Measurements from ENCODE around the gene RPP14. TPM values are rescaled to one million over a fixed set of nuclear protein-coding genes. Genes with fewer than 3 reads are reported as not detected.

RPP14 gene
- total and polyA plus RNA-seq, 10 of the 15 experiments (the other 5 are each of a cell fraction or from before 2014, with no cell fraction given): 9.1 to 21.2 (median 12.7) TPM

GRCh38 chr3:58322793-58323192, 16.7 kb downstream of the RPP14 start:
- Histone ChIP-seq H3K27me3 (replicated peaks in 1 of 2; ENCODE audit: control insufficient read depth in 2 of 2, insufficient read depth in 2 of 2, low read length in 1 of 2) (no peaks in the 10 kb centered on the region), H3K4me3 (no peak overlapping the region), H3K79me2 (ENCODE audit: control insufficient read depth, insufficient read depth, low read length) (no peaks in the 10 kb centered on the region), H3K9me3 (replicated peaks; ENCODE audit: control insufficient read depth, insufficient read depth, low read length) (no peaks in the 10 kb centered on the region), H4K20me1 (ENCODE audit: control insufficient read depth, insufficient read depth) (no peaks in the 10 kb centered on the region), H3K36me3 (ENCODE audit: control insufficient read depth in 2 of 2, insufficient read depth in 2 of 2, low read length in 1 of 2) (peaks cover 0 to 11% of the 10 kb centered on the region in 2 experiments; a peak in 2 of 4 replicates), H3K4me2 (ENCODE audit: control insufficient read depth, insufficient read depth) (no peak overlapping the region), H3K4me1 (ENCODE audit: control insufficient read depth, insufficient read depth, low read length) (peaks cover 17% of the 10 kb centered on the region), H3K9ac (ENCODE audit: control insufficient read depth, insufficient read depth, low read length) (no peak overlapping the region), H2AFZ (ENCODE audit: control insufficient read depth, low read depth, low read length) (no peak overlapping the region), H3K27ac (ENCODE audit: control insufficient read depth, insufficient read depth) (no peak overlapping the region)
- intact Hi-C loops (cut with micrococcal nuclease; ENCODE audit: unreplicated experiment): no loop called here
- no peak for FAIRE-seq
- CTCF ChIA-PET: interaction anchor here (0.6 to 13.0 kb wide), 7 partner anchors 8 to 1059 kb away, joined by 3 to 112 read pairs (median 8); partner anchors contain the start of genes HTD2 and RPP14
- no peak for ATAC-seq
- DNase-seq (ENCODE audit: low read depth, low spot score): no peak
- WGBS (ENCODE audit: insufficient coverage, insufficient replicate concordance, low lambda C conversion rate, missing lambda C conversion rate): 91% methylated on average over 1 of the region's 1 CpG
- POLR2A ChIA-PET: no interaction called here
- in situ Hi-C loops (cut with MboI): loop anchor here (10.0 kb wide), 1 partner anchor 212 kb away; the partner anchor contains the start of gene ACOX2
- SMC1A ChIA-PET (ENCODE audit: uncharacterized antibody, unreplicated experiment): interaction anchor here (1.6 to 3.8 kb wide), 5 partner anchors 12 to 93 kb away, joined by 5 to 26 read pairs (median 7); partner anchors contain the start of genes HTD2, PXK and RPP14
- no TSS peak for BruUV-seq (replicated peaks)
- RAD21 ChIA-PET (ENCODE audit: unreplicated experiment): interaction anchor here (0.5 to 1.5 kb wide), 3 partner anchors 93 to 128 kb away, joined by 4 to 5 read pairs (median 5); no protein-coding TSS in a partner anchor
- TF ChIP-seq RAD21 (IDR thresholded peaks at IDR 0.05; ENCODE audit: insufficient read depth, low read depth, low read length): no peak
- TF ChIP-seq NR2C1 (IDR thresholded peaks at IDR 0.05): no peak
- TF ChIP-seq ZZZ3 (IDR thresholded peaks at IDR 0.05; ENCODE audit: control insufficient read depth, insufficient read length, low read depth): no peak
- no peak for TF ChIP-seq HCFC1 (IDR thresholded peaks at IDR 0.05; ENCODE audit: low read length)
- no peak for TF ChIP-seq POLR2AphosphoS5 (IDR thresholded peaks at IDR 0.05; ENCODE audit: low read length)
- no peak for TF ChIP-seq ZNF687 (IDR thresholded peaks at IDR 0.05)
- TF ChIP-seq CTCF (IDR thresholded peaks at IDR 0.05 in 2 of 3, conservative IDR thresholded peaks at IDR 0.05 in 1 of 3; ENCODE audit: control insufficient read depth in 2 of 3, extremely low read depth in 1 of 3, insufficient read depth in 1 of 3, low read depth in 3 of 3, low read length in 3 of 3): no peak
- no peak for TF ChIP-seq DPF2 (IDR thresholded peaks at IDR 0.05)
- TF ChIP-seq MAX (IDR thresholded peaks at IDR 0.05; ENCODE audit: low read depth, low read length): no peak
- no peak for TF ChIP-seq CBX5 (IDR thresholded peaks at IDR 0.05; ENCODE audit: low read depth)
- TF ChIP-seq ASH2L (IDR thresholded peaks at IDR 0.05; ENCODE audit: borderline replicate concordance, low read depth): no peak
- TF ChIP-seq HDGF (IDR thresholded peaks at IDR 0.05): no peak
- no peak for TF ChIP-seq YBX1 (IDR thresholded peaks at IDR 0.05)
- no peak for TF ChIP-seq PRDM15 (CRISPR knock-in tag; IDR thresholded peaks at IDR 0.05)
- TF ChIP-seq NFXL1 (IDR thresholded peaks at IDR 0.05; ENCODE audit: borderline replicate concordance): no peak

Measured in GM12878 (cell line).